GM18861 (cell line): ENCODE results near the gene RAPSN.
"Not testable (repeated sequence)": the region's sequence is repeated elsewhere in the genome, so short reads cannot be mapped to it uniquely, and the experiment has no call there.

Experiments used
- ATAC-seq: cut with Tn5 transposase; IDR thresholded peaks from one replicate; pipeline ENCODE4 v1.9.1; 2021; ENCODE audit not compliant: unreplicated experiment

RAPSN gene

DNA sequence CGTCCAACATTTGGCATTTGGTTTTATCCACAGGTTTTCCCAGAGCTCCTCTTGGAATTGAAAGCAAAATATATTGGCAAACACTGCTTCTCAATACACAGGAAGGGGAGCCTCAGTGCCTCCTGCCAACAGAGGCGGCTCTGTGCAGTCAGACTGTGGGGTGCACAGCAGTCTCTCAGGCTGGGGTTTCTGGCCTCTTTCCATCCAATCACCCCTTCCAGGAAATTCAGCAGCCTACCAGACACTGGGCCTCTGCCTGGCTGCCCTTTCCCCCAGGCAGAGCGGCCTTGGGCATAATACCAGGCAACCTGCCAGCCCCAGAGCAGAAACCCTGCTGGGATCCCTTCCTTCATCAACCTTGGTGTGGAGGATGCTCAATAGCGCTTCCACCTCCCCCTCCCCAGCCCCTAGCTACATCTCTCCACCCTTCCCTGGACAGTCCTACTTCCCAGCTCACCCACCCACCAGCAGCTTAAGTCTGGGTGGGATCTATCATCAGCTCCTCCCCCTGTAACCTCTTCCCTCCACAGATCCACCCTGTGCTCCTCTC, 17.8 kb upstream of the RAPSN start:
- no peak for ATAC-seq

DNA sequence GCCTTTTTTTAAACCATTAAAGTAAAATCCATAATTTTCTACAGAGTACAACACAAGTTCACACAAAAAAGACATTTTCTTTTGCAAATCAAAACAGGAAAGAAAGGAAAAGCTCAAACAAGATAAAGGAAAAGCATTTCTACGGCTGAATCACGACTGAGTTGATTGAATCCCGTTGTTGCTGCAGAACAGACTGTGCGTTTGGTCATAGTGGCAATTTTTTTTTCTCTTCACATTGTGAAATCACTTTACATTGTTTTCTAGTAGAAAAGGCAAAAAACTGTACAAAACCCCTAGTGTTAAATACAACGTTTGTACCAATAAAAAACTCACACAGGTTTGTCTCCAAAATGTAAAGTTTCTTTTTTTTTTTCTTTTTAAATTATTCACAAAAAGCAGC, 17.3 kb upstream of the RAPSN start:
- no peak for ATAC-seq

- no peak for ATAC-seq
These were observed 15.5 kb upstream of the RAPSN start for GRCh38 chr11:47464483-47464882.

- ATAC-seq: no peak
These were observed 12.9 kb upstream of the RAPSN start for GRCh38 chr11:47461876-47462275.

DNA sequence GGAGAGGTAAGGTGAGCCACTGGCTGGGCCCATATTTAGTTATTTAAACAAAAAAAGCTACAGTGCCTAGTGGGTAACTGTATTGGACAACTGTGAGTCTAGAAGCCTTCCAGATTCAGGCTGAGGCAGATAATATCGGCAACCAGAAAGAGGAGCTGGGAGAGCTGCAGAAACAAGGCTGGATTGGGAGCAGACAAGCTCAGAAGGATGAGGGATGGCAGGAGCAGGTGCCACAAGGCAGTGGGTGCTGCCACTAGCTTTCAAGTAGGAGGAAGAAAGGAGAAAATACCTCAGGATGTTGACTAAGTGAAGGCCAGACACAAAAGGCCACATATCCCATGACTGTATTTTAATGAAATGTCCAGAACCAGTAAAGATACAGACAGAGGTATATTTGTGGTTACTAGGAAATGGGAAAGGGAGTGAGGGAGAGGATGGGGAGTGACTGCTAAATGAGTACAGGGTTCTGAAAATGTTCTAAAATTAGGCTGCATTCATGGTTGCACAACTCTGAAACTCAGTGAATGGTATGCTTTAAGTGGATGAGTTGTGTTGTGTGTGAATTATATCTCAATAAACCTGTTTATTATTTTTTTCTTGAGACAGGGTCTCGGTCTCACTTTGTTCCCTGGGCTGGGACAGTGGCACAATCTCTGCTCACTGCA, 11.8 kb upstream of the RAPSN start:
- no peak for ATAC-seq

GRCh38 chr11:47454258-47454671, 5.3 kb upstream of the RAPSN start:
- ATAC-seq: not testable (repeated sequence)

DNA sequence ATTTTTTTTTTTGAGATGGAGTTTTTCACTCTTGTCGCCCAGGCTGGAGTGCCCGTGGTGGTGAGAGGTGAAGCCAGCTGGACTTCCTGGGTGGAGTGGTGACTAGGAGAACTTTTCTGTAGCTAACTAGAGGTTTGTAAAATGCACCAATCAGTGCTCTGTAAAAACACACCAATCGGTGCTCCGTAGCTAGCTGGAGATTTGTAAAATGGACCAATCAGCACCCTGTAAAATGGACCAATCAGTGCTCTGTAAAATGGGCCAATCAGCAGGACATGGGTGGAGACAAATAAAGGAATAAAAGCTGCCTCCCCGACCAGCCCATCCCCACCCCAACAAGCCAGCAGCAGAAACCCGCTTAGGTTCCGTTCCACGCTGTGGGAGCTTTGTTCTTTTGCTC, 4.4 kb upstream of the RAPSN start:
- no peak for ATAC-seq

GRCh38 chr11:47451990-47452389, 3.1 kb upstream of the RAPSN start:
- ATAC-seq: no peak

GRCh38 chr11:47451436-47451835, 2.5 kb upstream of the RAPSN start:
- ATAC-seq: no peak

- no peak for ATAC-seq
These were observed 605 bp upstream of the RAPSN start for GRCh38 chr11:47449541-47449940.

GRCh38 chr11:47447906-47448305, 1.0 kb downstream of the RAPSN start:
- ATAC-seq: no peak

DNA sequence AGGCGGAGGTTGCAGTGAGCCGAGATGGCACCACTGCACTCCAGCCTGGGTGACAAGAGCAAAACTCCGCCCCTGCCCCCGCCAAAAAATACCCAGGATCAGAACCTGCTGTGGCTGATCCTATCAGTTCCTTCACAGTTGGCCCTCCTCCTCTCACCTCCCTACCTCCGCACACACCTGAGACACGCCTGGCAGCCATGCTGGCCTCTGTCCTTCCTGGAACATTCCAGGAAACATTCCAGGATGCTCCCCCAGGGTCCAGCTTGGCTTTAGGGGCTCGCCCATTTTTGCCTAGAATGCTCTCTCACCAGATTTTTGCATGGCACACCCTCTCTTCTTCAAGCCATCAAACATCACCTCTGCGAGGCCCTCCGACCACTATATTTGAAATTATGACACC, 2.1 kb downstream of the RAPSN start:
- no peak for ATAC-seq

GRCh38 chr11:47445840-47446239, 3.1 kb downstream of the RAPSN start:
- ATAC-seq: no peak

GRCh38 chr11:47443817-47444216, 5.1 kb downstream of the RAPSN start:
- no peak for ATAC-seq

DNA sequence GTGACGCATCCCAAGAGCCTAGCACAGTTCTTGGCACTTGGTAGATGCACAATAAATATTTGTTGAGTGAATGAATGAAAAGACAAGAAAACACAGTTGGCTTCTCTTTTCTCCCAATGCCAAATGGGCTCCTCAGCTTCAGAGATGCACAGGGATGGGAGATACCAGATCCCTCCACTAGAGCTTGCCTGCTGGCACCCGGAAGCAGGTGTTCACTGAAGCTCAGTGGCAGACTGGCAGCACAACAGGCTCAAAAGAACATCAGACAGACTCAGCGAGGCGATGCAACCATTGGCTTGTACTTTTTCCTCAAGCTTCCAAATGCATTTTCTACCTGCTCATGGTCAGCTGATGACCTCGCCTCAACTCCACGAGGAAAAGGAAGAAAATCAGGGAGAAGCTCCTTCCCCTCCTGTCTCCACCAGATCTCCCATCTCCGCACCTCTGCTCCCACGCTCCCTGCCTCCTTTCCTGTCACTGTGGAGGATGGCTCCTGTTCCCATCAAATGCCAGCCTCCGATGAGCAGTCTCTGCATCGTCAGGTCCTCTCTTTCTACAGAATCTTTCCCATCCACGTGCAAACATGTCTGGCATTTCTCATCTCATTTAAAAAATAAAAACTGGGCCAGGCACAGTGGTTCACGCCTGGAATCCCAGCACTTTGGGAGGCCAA, 5.8 kb downstream of the RAPSN start:
- ATAC-seq: no peak

DNA sequence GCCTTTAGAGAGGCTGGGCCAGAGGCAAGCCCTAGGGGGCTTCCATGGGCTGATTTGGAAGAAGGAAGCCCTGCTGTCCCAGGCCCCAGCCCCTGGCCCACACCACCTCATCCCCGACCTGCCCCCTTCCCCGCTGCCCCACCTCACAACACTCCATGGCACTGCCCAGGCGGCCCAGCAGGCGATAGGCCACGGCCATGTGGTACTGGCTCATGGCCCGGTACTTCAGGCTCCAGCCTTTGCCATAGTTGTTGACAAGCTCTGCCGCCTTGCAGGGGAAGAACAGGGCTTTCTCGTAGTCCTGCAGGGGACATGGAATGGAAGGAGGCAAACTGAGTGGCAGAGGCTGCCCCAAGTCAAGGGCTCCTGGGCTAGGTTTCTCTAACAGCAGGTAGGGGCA, 6.4 kb downstream of the RAPSN start:
- ATAC-seq: no peak

DNA sequence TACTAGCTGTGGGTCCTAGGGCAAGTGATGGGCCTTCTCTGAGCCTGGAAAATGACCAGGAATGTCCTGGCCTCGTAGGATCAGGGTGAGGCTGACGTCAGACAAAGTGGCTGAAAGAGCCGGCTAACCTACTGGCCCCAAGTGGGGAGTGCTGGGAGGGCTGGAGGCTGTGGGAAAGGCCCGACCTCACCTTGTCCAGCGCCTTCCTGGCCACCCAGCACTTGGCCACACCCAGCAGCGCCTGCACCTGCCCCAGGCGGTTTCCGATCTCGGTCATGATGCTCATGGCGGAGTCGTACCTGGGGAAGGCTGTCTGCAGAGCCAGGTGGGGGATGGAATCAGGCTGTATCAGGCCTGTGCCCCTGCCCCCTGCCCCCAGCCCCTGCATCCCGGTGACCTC, 7.5 kb downstream of the RAPSN start:
- no peak for ATAC-seq

GRCh38 chr11:47440054-47440476, 8.9 kb downstream of the RAPSN start:
- no peak for ATAC-seq

DNA sequence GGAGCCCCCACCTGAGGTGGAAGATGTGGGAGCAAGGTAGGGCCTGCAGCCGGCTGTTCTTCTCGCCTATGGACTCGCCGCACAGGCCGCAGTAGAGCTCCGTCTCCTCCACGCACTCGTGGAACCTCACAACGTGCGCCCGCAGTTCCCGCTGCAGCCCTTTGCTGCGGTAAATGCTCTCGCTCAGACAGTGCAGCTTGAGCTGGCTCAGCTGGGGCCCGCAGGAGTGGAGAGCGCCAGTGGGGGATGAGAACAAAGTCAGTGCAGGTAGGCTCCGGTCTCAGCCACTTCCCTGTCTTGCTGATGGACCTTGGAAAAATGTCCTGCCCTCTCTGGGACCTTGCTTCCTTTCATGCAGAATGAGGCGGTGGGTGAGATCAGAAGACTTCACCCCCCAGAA, 10.2 kb downstream of the RAPSN start:
- ATAC-seq: no peak

DNA sequence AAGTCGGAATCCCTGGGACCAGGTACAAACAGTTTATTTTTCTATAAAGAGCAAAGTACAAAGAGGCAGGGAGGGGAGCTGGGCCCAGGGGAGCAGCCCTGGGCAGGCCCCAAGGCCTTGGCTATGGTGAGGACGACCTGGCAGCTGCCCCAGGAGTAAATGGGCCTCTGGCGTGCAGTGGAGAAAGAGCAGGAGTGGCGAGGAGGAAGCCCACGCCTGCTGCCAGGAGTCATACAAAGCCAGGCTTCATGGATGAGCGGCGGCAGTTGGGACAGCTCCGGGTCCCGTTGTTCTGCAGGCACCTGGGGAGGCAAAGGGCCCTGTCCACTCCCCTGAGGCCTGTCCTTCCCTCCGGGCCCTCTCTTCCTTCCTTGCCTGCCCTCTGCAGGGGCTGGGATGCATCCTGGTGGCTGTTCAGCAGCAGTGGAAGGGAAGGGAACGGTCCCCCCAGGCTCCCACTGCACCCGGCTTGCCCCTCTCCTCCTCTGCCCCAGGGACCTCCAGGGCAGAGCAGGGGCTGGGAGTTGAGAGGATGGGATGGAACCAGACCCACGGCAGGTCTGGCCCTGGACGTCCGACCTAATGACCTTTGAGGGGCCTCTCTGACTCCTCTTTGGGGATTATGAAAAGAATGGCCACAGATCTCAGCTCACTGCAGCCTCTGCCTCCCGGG, 11.1 kb downstream of the RAPSN start:
- no peak for ATAC-seq

- no peak for ATAC-seq
These were observed 11.7 kb downstream of the RAPSN start for GRCh38 chr11:47437218-47437745.

DNA sequence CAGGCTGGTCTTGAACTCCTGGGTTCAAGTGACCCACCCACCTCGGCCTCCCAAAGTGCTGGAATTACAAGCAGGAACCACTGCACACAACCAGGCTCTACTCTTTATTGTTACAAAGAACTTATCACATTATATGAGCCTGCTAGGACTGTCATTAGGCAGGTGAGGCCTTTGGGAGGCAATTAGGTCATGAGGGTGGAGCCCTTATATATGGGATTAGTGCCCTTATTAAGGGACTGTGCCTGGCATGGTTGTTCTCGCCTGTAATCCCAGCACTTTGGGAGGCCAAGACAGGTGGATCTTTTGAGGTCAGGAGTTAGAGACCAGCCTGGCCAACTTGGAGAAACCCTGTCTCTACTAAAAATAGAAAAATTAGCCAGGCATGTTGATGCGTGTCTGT, 12.2 kb downstream of the RAPSN start:
- ATAC-seq: no peak
